GM06990 (cell line): Measurements from ENCODE around the gene ATAD3A.
A peak's percentile ranks its signal among the peaks of the same experiment; 100 is the strongest.
"Not testable (repeated sequence)": the region's sequence is repeated elsewhere in the genome, so short reads cannot be mapped to it uniquely, and the experiment has no call there.

Source experiments
- DNase-seq: peaks from one replicate; pipeline ENCODE4 v3.0.0-alpha.2; 2011; ENCODE audit not compliant: insufficient read length; ENCODE audit errors: extremely low read depth
- H3K27me3 ChIP-seq: replicated peaks from 2 replicates; pipeline ENCODE4 v1.6.0; 2011; ENCODE audit warnings: low read length; ENCODE audit not compliant: control insufficient read depth, insufficient read depth
- H3K36me3 ChIP-seq: 2 replicates; pipeline ENCODE4 v1.5.1; 2011; ENCODE audit warnings: low read length; ENCODE audit not compliant: control insufficient read depth, insufficient read depth
- H3K4me3 ChIP-seq: replicated peaks from 2 replicates; pipeline ENCODE4 v1.5.1; 2011; ENCODE audit warnings: low read depth, mild to moderate bottlenecking, control low read depth, low read length
- CTCF ChIP-seq: IDR thresholded peaks from 2 replicates; pipeline ENCODE4 v1.5.1; 2011; ENCODE audit warnings: low read length, control low read depth, mild to moderate bottlenecking, inconsistent platforms; ENCODE audit not compliant: insufficient read depth, poor library complexity, severe bottlenecking

ATAD3A gene

GRCh38 chr1:1471389-1472052 is 40.4 kb upstream of the ATAD3A start, which contains the start of gene ATAD3B:
TSS of gene ATAD3B (plus strand) at chr1:1471765. CDS start at chr1:1471885, 120 bp downstream.
- Histone ChIP-seq H3K36me3 (no peaks in the 10 kb centered on the region), H3K27me3 (no peaks in the 10 kb centered on the region), H3K4me3 (peak within 1 kb of the TSS; percentile 91)
- no peak for TF ChIP-seq CTCF
- peak; percentile 91 for DNase-seq

- H3K4me3 ChIP-seq: peak overlapping the region; percentile 91
- not testable (repeated sequence) for H3K36me3 ChIP-seq, H3K27me3 ChIP-seq, DNase-seq
Measured at GRCh38 chr1:1472053-1472876, 39.7 kb upstream of the ATAD3A start.

GRCh38 chr1:1476011-1476410 is 36.0 kb upstream of the ATAD3A start:
- H3K4me3 ChIP-seq, H3K27me3 ChIP-seq, DNase-seq: not testable (repeated sequence)
- H3K36me3 ChIP-seq: peaks cover 18% of the 10 kb centered on the region

- no peak for DNase-seq
- TF ChIP-seq CTCF: no peak
- Histone ChIP-seq H3K27me3 (no peaks in the 10 kb centered on the region), H3K36me3 (peaks cover 20% of the 10 kb centered on the region), H3K4me3 (no peak overlapping the region)
Measured at GRCh38 chr1:1477206-1477605, 34.8 kb upstream of the ATAD3A start.

- DNase-seq: no peak
- H3K36me3 ChIP-seq: peaks cover 30% of the 10 kb centered on the region
- no peak overlapping the region for H3K4me3 ChIP-seq
- TF ChIP-seq CTCF: no peak
- H3K27me3 ChIP-seq: no peaks in the 10 kb centered on the region
Measured at GRCh38 chr1:1479547-1480487, 32.1 kb upstream of the ATAD3A start.

- H3K4me3 ChIP-seq, DNase-seq, H3K27me3 ChIP-seq: not testable (repeated sequence)
- H3K36me3 ChIP-seq: peaks cover 30% of the 10 kb centered on the region
Measured at GRCh38 chr1:1480488-1480867, 31.5 kb upstream of the ATAD3A start.

GRCh38 chr1:1481811-1482210 is 30.2 kb upstream of the ATAD3A start:
- peaks cover 34% of the 10 kb centered on the region for H3K36me3 ChIP-seq
- H3K4me3 ChIP-seq, DNase-seq, H3K27me3 ChIP-seq: not testable (repeated sequence)
